HepG2 (cell line): ENCODE measurements around the gene TXN2.

Experiments used
- ZKSCAN8 ChIP-seq: IDR thresholded peaks from 2 replicates; pipeline ENCODE4 v1.6.1; 2016; ENCODE audit warnings: borderline replicate concordance, missing genetic modification reagents, missing compliant biosample characterization
- ZNF251 ChIP-seq: sonication (generic); formaldehyde crosslinking; IDR thresholded peaks from 2 replicates; pipeline ENCODE4 v1.9.0; 2021; ENCODE audit warnings: mild to moderate bottlenecking, missing genetic modification reagents
- ZSCAN30 ChIP-seq: sonication (generic); formaldehyde crosslinking; IDR thresholded peaks from 2 replicates; pipeline ENCODE4 v1.5.0; 2020; ENCODE audit warnings: mild to moderate bottlenecking, missing genetic modification reagents
- TF ChIP-seq, protein P1 (sequence below): sonication (generic); formaldehyde crosslinking; IDR thresholded peaks from 2 replicates; pipeline ENCODE4 v1.5.1; 2020; ENCODE audit warnings: mild to moderate bottlenecking, missing genetic modification reagents, moderate library complexity
- TF ChIP-seq, protein P2 (sequence below): sonication (generic); formaldehyde crosslinking; IDR thresholded peaks from 2 replicates; pipeline ENCODE4 v1.4.0; 2020; ENCODE audit warnings: missing genetic modification reagents
- TF ChIP-seq, protein P3 (sequence below): IDR thresholded peaks from 2 replicates; pipeline ENCODE4 v1.6.1; 2016; ENCODE audit warnings: low read depth, borderline replicate concordance

DNA sequence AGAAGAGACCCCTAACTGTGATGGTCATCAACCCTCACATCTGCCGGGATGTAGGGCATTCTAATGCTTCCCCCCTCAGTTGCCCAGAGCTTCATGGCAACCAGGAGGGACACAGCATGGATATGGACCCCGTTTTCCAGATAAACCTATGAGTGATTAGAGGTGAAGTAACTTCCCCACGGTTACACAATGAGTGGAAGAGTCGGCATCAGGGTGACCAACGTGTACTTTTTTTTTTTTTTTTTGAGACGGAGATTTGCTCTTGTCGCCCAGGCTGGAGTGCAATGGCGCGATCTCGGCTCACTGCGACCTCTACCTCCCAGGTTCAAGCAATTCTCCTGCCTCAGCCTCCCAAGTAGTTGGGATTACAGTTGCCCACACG, 25.0 kb downstream of the TXN2 start:
- no peak for TF ChIP-seq ZKSCAN8 (CRISPR knock-in tag)
- TF ChIP-seq, protein P1, sequence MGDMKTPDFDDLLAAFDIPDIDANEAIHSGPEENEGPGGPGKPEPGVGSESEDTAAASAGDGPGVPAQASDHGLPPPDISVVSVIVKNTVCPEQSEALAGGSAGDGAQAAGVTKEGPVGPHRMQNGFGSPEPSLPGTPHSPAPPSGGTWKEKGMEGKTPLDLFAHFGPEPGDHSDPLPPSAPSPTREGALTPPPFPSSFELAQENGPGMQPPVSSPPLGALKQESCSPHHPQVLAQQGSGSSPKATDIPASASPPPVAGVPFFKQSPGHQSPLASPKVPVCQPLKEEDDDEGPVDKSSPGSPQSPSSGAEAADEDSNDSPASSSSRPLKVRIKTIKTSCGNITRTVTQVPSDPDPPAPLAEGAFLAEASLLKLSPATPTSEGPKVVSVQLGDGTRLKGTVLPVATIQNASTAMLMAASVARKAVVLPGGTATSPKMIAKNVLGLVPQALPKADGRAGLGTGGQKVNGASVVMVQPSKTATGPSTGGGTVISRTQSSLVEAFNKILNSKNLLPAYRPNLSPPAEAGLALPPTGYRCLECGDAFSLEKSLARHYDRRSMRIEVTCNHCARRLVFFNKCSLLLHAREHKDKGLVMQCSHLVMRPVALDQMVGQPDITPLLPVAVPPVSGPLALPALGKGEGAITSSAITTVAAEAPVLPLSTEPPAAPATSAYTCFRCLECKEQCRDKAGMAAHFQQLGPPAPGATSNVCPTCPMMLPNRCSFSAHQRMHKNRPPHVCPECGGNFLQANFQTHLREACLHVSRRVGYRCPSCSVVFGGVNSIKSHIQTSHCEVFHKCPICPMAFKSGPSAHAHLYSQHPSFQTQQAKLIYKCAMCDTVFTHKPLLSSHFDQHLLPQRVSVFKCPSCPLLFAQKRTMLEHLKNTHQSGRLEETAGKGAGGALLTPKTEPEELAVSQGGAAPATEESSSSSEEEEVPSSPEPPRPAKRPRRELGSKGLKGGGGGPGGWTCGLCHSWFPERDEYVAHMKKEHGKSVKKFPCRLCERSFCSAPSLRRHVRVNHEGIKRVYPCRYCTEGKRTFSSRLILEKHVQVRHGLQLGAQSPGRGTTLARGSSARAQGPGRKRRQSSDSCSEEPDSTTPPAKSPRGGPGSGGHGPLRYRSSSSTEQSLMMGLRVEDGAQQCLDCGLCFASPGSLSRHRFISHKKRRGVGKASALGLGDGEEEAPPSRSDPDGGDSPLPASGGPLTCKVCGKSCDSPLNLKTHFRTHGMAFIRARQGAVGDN (CRISPR knock-in tag): no peak
- TF ChIP-seq, protein P2, sequence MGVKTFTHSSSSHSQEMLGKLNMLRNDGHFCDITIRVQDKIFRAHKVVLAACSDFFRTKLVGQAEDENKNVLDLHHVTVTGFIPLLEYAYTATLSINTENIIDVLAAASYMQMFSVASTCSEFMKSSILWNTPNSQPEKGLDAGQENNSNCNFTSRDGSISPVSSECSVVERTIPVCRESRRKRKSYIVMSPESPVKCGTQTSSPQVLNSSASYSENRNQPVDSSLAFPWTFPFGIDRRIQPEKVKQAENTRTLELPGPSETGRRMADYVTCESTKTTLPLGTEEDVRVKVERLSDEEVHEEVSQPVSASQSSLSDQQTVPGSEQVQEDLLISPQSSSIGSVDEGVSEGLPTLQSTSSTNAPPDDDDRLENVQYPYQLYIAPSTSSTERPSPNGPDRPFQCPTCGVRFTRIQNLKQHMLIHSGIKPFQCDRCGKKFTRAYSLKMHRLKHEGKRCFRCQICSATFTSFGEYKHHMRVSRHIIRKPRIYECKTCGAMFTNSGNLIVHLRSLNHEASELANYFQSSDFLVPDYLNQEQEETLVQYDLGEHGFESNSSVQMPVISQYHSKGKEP (CRISPR knock-in tag): no peak
- TF ChIP-seq ZNF251 (CRISPR knock-in tag): no peak
- TF ChIP-seq ZSCAN30: no peak
- TF ChIP-seq, protein P3, sequence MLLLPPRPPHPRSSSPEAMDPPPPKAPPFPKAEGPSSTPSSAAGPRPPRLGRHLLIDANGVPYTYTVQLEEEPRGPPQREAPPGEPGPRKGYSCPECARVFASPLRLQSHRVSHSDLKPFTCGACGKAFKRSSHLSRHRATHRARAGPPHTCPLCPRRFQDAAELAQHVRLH: no peak
